Lower leg skin (tissue), 4 donors: ENCODE measurements around the gene FEZF2. TPM values are rescaled to one million over a fixed set of nuclear protein-coding genes. Genes with fewer than 3 reads are reported as not detected.

ENCODE experiments used
- DNase-seq, 2 donors: peaks; one replicate each; pipeline ENCODE4 v3.0.0-alpha.2; 2019; ENCODE audit warnings: low spot score in 2 of 2
- H3K4me3 ChIP-seq: fragments of 200-600 bp; sonication (generic); 2 replicates; pipeline ENCODE4 v1.5.1; 2017; ENCODE audit warnings: mild to moderate bottlenecking, low read depth; ENCODE audit not compliant: poor library complexity, severe bottlenecking
- POLR2A ChIP-seq, 2 donors: fragments of 450-650 bp; IDR thresholded peaks; one replicate each; pipeline ENCODE4 v1.6.1; 2016 to 2017; ENCODE audit warnings: antibody characterized with exemption in 2 of 2, mild to moderate bottlenecking in 1 of 2, moderate library complexity in 1 of 2
- WGBS, 2 donors: methylation state at CpG; one replicate each; pipeline ENCODE4 v1.1.5; 2018; 5-methylcytosine and 5-hydroxymethylcytosine counted together
- intact Hi-C: fragments of 100-400 bp; cut with DNase I; formaldehyde crosslinking; loops from one replicate; pipeline ENCODE4 v1.15.0; 2023; ENCODE audit warnings: low total_unique reads
- total RNA-seq, 4 donors: library from RNA; depleted of rRNA; stranded (reverse); fragments of >200 nt; gene quantifications; one replicate each; pipeline ENCODE4 v1.1.0, GENCODE V29; 2016
- TF ChIP-seq, protein P1 (sequence below), 3 donors: fragments of 450-650 bp; IDR thresholded peaks; one replicate each; pipeline ENCODE4 v1.5.1; 2016; ENCODE audit warnings: antibody characterized with exemption in 3 of 3, mild to moderate bottlenecking in 3 of 3, moderate library complexity in 2 of 3

FEZF2 gene
- total RNA-seq, 4 donors from 2014 or later, result not detected

DNA sequence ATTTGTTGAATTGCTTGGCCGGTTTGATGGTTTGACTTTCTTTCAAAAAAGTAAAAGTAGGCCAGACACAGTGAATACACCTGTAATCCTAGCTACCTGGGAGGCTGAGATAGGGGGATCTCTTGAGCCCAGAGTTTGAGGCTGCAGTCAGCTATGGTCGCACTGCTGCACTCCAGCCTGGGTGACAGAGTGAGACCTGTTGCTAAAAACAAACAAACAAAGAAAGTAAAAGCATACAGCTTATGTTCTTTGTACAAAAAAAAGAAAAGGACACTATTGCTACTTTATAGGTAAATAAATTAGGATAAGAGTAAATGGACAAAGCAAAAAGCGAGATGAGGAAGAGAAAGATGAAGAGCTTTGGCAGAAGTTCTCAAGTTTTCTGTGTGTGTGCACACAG is 13.9 kb upstream of the FEZF2 start:
- intact Hi-C loops, result no loop called here
- TF ChIP-seq POLR2A (IDR thresholded peaks at IDR 0.05), result no peak
- TF ChIP-seq, protein P1, sequence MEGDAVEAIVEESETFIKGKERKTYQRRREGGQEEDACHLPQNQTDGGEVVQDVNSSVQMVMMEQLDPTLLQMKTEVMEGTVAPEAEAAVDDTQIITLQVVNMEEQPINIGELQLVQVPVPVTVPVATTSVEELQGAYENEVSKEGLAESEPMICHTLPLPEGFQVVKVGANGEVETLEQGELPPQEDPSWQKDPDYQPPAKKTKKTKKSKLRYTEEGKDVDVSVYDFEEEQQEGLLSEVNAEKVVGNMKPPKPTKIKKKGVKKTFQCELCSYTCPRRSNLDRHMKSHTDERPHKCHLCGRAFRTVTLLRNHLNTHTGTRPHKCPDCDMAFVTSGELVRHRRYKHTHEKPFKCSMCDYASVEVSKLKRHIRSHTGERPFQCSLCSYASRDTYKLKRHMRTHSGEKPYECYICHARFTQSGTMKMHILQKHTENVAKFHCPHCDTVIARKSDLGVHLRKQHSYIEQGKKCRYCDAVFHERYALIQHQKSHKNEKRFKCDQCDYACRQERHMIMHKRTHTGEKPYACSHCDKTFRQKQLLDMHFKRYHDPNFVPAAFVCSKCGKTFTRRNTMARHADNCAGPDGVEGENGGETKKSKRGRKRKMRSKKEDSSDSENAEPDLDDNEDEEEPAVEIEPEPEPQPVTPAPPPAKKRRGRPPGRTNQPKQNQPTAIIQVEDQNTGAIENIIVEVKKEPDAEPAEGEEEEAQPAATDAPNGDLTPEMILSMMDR (IDR thresholded peaks at IDR 0.05), result no peak
- 89% methylated on average over 3 of the region's 3 CpGs for WGBS, 2 donors
- no peak for DNase-seq
- no peak overlapping the region for H3K4me3 ChIP-seq

DNA sequence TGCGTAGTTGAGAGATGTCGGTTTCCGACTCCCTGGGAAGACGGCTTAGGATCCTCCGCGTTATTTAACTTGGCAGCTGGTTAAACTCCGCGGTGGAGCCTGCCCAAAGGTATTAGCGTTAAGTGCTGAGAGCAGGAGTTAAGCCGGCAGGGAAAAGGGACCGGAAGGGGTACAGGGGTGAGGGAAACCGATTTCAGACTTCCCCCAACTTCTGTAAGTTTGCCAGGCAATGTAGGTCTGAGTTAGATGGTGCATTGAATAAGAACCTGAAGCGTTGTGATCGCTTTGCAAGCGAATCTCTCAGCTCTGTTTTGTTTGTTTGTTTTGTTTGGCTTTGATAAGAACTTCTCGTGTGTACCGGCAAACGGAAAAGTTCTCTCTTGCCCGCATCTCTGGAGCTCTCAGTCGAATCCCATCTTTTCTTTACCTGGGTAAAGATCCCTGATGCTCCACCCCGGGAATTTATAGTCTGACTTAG is 6.0 kb upstream of the FEZF2 start:
- 4 to 6% methylated on average over 21 of the region's 21 CpGs for WGBS, 2 donors

DNA sequence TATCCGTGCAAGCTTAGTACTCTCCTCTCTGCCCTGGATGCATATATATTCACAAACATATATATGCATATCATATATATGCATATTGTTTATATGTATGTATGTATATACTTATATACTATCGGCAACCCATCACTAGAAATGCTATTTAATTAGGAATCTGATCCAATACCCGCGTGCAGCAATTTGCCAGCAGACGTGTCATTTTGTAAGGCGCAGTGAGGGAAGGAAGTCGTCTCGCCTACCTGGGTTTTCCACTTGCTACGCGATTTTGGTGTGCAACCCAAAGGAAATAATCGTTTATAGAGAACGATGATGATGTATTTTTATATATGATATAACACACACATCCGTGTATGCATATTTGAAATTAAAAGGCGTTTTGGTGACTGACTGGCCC is 5.6 kb upstream of the FEZF2 start:
- TF ChIP-seq, protein P1 (IDR thresholded peaks at IDR 0.05), result no peak
- TF ChIP-seq POLR2A (IDR thresholded peaks at IDR 0.05), result no peak
- intact Hi-C loops, result no loop called here
- WGBS, 2 donors, result 6 to 7% methylated on average over 14 of the region's 14 CpGs
- no peak for DNase-seq
- no peak overlapping the region for H3K4me3 ChIP-seq

More for the DNA sequence above, 6.0 kb upstream of the FEZF2 start:
- no peak for DNase-seq
- TF ChIP-seq POLR2A (IDR thresholded peaks at IDR 0.05), result no peak
- intact Hi-C loops, result no loop called here
- no peak overlapping the region for H3K4me3 ChIP-seq

DNA sequence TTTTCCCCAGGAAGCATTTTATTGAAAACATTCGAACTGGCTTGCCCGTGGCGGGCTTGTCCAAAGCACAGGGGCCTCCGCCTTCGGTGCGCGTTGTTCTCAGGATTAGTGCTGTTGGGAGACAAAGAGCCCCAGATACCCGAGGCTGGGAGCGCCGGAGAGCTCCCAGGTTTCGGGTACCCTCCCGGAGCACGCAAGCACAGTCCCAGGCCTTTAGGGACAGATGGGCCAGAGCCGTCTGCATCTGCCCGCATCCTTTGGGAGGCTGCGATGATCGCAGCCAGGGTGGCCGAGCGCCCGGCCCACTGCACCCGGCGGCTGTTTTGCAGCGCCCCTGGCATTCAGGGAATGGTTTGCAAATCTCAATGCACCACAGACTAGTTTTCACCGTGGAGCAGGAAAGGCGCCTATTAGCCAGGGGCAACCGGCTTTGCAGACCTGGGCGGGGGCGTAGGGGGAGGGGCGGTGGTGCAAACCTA is 5.0 kb upstream of the FEZF2 start:
- DNase-seq, result no peak
- H3K4me3 ChIP-seq, result no peak overlapping the region
- TF ChIP-seq, protein P1 (IDR thresholded peaks at IDR 0.05), result no peak
- TF ChIP-seq POLR2A (IDR thresholded peaks at IDR 0.05), result no peak
- 2 to 3% methylated on average over 21 to 25 of the region's 29 CpGs for WGBS, 2 donors
- intact Hi-C loops, result no loop called here

DNA sequence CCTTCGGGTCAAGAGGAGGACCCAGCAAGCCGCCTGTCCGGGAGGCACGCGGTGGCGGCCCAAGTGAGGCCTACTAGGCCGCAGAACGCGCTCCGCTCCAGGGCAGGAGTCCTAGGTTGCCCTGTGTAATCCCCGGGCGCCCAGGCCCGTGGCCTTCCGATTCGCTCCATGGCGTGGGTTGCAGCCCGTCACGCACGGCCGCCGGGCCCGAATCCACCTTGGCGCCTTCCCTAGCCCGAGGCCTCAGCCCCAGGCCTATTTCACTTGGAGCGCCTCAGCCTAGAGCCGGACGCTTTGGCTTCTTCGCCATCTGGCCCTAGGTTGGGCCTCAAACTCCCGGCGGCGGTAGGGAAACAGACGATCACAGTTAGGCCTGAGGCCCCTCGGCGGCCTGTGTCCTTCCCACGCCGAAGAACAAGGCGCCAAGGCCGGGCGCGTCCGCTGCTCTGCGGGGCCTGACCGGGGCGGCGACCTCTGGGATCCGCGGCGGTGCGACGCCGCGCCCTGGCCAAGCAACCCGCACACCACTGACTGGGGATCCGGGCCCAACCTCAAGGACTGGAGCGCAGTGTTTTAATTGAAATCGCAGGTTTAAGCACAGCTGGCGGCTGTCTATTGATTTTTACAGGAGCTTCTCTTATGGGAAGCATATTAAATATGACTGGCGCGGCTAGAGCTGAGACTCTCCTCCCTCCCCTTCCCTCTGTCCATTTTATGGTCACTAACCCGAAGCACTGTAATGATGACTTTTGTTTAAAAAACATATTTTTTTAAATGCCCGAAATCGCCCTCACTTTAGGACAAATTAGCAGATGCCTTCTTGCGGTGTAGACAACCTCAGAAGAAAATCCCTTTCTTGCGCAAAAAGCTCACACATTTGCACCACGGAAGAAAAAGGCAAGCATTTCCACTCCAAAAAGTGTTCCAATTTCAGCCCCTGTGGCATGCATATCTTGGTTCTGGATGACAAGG is 3.8 kb upstream of the FEZF2 start:
- H3K4me3 ChIP-seq, result no peak overlapping the region
- intact Hi-C loops, result no loop called here
- TF ChIP-seq, protein P1 (IDR thresholded peaks at IDR 0.05), result no peak
- no peak for TF ChIP-seq POLR2A (IDR thresholded peaks at IDR 0.05)
- WGBS, 2 donors, result 34 to 36% methylated on average over 50 to 59 of the region's 65 CpGs
- no peak for DNase-seq

DNA sequence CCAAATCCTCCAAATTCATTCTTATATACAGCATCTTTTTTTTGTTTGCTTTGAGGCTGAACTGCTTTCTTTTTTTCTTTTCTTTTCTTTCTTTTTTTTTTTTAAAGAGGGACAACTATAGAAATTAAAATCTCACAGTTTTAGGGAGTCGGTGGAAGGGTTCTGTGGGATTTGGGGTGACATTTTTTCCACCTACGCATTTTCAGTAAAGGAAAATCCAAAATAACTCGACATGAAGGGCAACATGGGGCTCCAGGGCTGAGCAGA is 3.0 kb upstream of the FEZF2 start:
- no peak for DNase-seq
- H3K4me3 ChIP-seq, result no peak overlapping the region
- intact Hi-C loops, result no loop called here
- WGBS, 2 donors, result 58 to 68% methylated on average over 3 of the region's 3 CpGs
- TF ChIP-seq, protein P1 (IDR thresholded peaks at IDR 0.05), result no peak
- no peak for TF ChIP-seq POLR2A (IDR thresholded peaks at IDR 0.05)
